CD8-positive, alpha-beta memory T cell (primary cell): ENCODE data around the gene ZNF320. TPM values are rescaled to one million over a fixed set of nuclear protein-coding genes. Genes with fewer than 3 reads are reported as not detected.
"Not testable (repeated sequence)": the region's sequence is repeated elsewhere in the genome, so short reads cannot be mapped to it uniquely, and the experiment has no call there.

Source experiments
- CTCF ChIA-PET: fragments of 350-600 bp; sonication (Branson Sonifier 250); formaldehyde crosslinking; loops from one replicate; lab custom pipeline; 2021; ENCODE audit warnings: antibody characterized with exemption; lab: Charles Lee
- POLR2A ChIA-PET: fragments of 350-600 bp; sonication (Branson Sonifier 250); formaldehyde crosslinking; loops from one replicate; lab custom pipeline; 2021; ENCODE audit warnings: antibody characterized with exemption; lab: Charles Lee
- DNase-seq, 5 donors: peaks; one replicate each; pipeline versions ENCODE4 v3.0.0 to v3.0.0-alpha.2; 2020 to 2022; ENCODE audit warnings: mixed read lengths in 1 of 5
- H3K27ac ChIP-seq: one replicate; pipeline ENCODE4 v1.7.0; 2013; ENCODE audit warnings: low read depth, mild to moderate bottlenecking, low read length, moderate library complexity
- H3K27me3 ChIP-seq: 2 replicates; pipeline ENCODE4 v1.7.0; 2013; ENCODE audit warnings: low read length, mild to moderate bottlenecking; ENCODE audit not compliant: insufficient read depth, poor library complexity, severe bottlenecking
- H3K36me3 ChIP-seq: 2 replicates; pipeline ENCODE4 v1.7.0; 2013; ENCODE audit warnings: mild to moderate bottlenecking, low read length, moderate library complexity; ENCODE audit not compliant: insufficient read depth
- H3K4me1 ChIP-seq: 2 replicates; pipeline ENCODE4 v1.7.0; 2013; ENCODE audit warnings: mild to moderate bottlenecking, low read length, moderate library complexity; ENCODE audit not compliant: insufficient read depth
- H3K4me3 ChIP-seq: 2 replicates; pipeline ENCODE4 v1.7.0; 2013; ENCODE audit warnings: mild to moderate bottlenecking, low read length
- H3K9me3 ChIP-seq: 2 replicates; pipeline ENCODE4 v1.7.0; 2013; ENCODE audit warnings: mild to moderate bottlenecking, low read length
- H3K27ac Mint-ChIP-seq, 8 donors: one replicate each; pipeline ENCODE4 v1.8.0; 2020 to 2021; ENCODE audit warnings: mixed read lengths in 8 of 8, mild to moderate bottlenecking in 6 of 8, inconsistent platforms in 3 of 8, moderate library complexity in 3 of 8
- H3K27me3 Mint-ChIP-seq, 2 donors: one replicate each; pipeline ENCODE4 v1.8.0; 2020 to 2021; ENCODE audit warnings: mixed read lengths in 2 of 2, mild to moderate bottlenecking in 1 of 2, moderate library complexity in 1 of 2
- H3K36me3 Mint-ChIP-seq, 3 donors: one replicate each; pipeline ENCODE4 v1.8.0; 2020 to 2021; ENCODE audit warnings: mixed read lengths in 3 of 3, inconsistent platforms in 1 of 3, mild to moderate bottlenecking in 1 of 3
- H3K4me1 Mint-ChIP-seq, 3 donors: one replicate each; pipeline ENCODE4 v1.8.0; 2020 to 2021; ENCODE audit warnings: mixed read lengths in 3 of 3, inconsistent platforms in 1 of 3, mild to moderate bottlenecking in 1 of 3
- H3K4me3 Mint-ChIP-seq, 7 donors: one replicate each; pipeline ENCODE4 v1.8.0; 2020 to 2021; ENCODE audit warnings: mixed read lengths in 7 of 7, mild to moderate bottlenecking in 6 of 7, moderate library complexity in 4 of 7, inconsistent platforms in 2 of 7
- H3K9me3 Mint-ChIP-seq, 5 donors: one replicate each; pipeline ENCODE4 v1.8.0; 2020 to 2022; ENCODE audit warnings: mixed read lengths in 5 of 5, mild to moderate bottlenecking in 3 of 5, moderate library complexity in 2 of 5, inconsistent platforms in 1 of 5
- polyA plus RNA-seq: library from polyadenylated mRNA; unstranded; fragments of 300-500 nt; fragmentation: Illumina TruSeq; gene quantifications from one replicate; pipeline ENCODE4 v1.2.3, GENCODE V29; 2021
- total RNA-seq, 2 experiments: library from RNA; stranded (reverse); gene quantifications; one replicate each; pipeline ENCODE4 v1.2.3, GENCODE V29; 2021

Gene ZNF320
- total and polyA plus RNA-seq, 3 experiments from 2014 or later, result 6.8 to 9.9 (median 7.8) TPM

- ChIA-PET CTCF (no interaction called here), POLR2A (no interaction called here)
- no peak for DNase-seq
- H3K27me3 Mint-ChIP-seq, result no peaks in the 10 kb centered on the region
- H3K9me3 ChIP-seq, result no peaks in the 10 kb centered on the region
- H3K27ac ChIP-seq, result peak overlapping the region; percentile 53
- H3K9me3 Mint-ChIP-seq, result peaks cover 0 to 47% (median 6%) of the 10 kb centered on the region in 5 donors
- H3K36me3 ChIP-seq, result no peaks in the 10 kb centered on the region
- H3K4me3 ChIP-seq, result no peak overlapping the region
- no peaks in the 10 kb centered on the region for H3K27me3 ChIP-seq
- peaks cover 17 to 37% (median 18%) of the 10 kb centered on the region in 3 donors for H3K4me1 Mint-ChIP-seq
- peak overlapping the region in 1 of 8 donors; percentile 49 for H3K27ac Mint-ChIP-seq
- no peaks in the 10 kb centered on the region for H3K4me1 ChIP-seq
- no peak overlapping the region for H3K4me3 Mint-ChIP-seq
- H3K36me3 Mint-ChIP-seq, result peaks cover 14 to 37% (median 35%) of the 10 kb centered on the region in 3 donors
These were observed 38.0 kb upstream of the ZNF320 start for GRCh38 chr19:52935434-52935833.

GRCh38 chr19:52924641-52925040, 27.2 kb upstream of the ZNF320 start:
- H3K27me3 ChIP-seq, POLR2A ChIA-PET, H3K9me3 ChIP-seq, H3K36me3 ChIP-seq, H3K9me3 Mint-ChIP-seq, H3K4me3 ChIP-seq, H3K27me3 Mint-ChIP-seq, H3K27ac ChIP-seq, CTCF ChIA-PET, DNase-seq: not testable (repeated sequence)
- peak overlapping the region in 2 of 8 donors; percentile 0 to 75 for H3K27ac Mint-ChIP-seq
- H3K4me1 ChIP-seq, result peaks cover 13% of the 10 kb centered on the region
- peak overlapping the region in 2 of 7 donors; percentile 2 to 24 for H3K4me3 Mint-ChIP-seq
- peaks cover 30 to 34% (median 32%) of the 10 kb centered on the region in 3 donors for H3K4me1 Mint-ChIP-seq
- H3K36me3 Mint-ChIP-seq, result peaks cover 17 to 31% (median 19%) of the 10 kb centered on the region in 3 donors

- no peak for DNase-seq
- peaks cover 12 to 26% (median 13%) of the 10 kb centered on the region in 3 donors for H3K36me3 Mint-ChIP-seq
- ChIA-PET CTCF (no interaction called here), POLR2A (no interaction called here)
- peaks cover 0 to 7% (median 0%) of the 10 kb centered on the region in 5 donors for H3K9me3 Mint-ChIP-seq
- peaks cover 0 to 2% of the 10 kb centered on the region in 2 donors for H3K27me3 Mint-ChIP-seq
- H3K27ac Mint-ChIP-seq, result peak overlapping the region in 5 of 8 donors; percentile 23 to 96 (median 93)
- no peaks in the 10 kb centered on the region for H3K27me3 ChIP-seq
- peaks cover 13% of the 10 kb centered on the region for H3K4me1 ChIP-seq
- H3K9me3 ChIP-seq, result no peaks in the 10 kb centered on the region
- H3K4me3 Mint-ChIP-seq, result peak overlapping the region; percentile 92 to 96 (median 94)
- H3K4me3 ChIP-seq, result peak overlapping the region; percentile 25
- peaks cover 30 to 34% (median 32%) of the 10 kb centered on the region in 3 donors for H3K4me1 Mint-ChIP-seq
- no peak overlapping the region for H3K27ac ChIP-seq
- no peaks in the 10 kb centered on the region for H3K36me3 ChIP-seq
These were observed 26.6 kb upstream of the ZNF320 start for GRCh38 chr19:52923778-52924593.

GRCh38 chr19:52922841-52923777, 25.7 kb upstream of the ZNF320 start, which contains the start of gene ZNF888:
ZNF888 (minus strand) TSS chr19:52923428; CDS start chr19:52917873, 5,555 bp downstream.
- H3K4me3 Mint-ChIP-seq, result peak within 1 kb of the TSS; percentile 92 to 96 (median 94)

GRCh38 chr19:52917531-52917930, 20.1 kb upstream of the ZNF320 start:
- peaks cover 4% of the 10 kb centered on the region for H3K4me1 ChIP-seq
- ChIA-PET POLR2A (no interaction called here), CTCF (no interaction called here)
- Mint-ChIP-seq H3K27me3 (no peaks in the 10 kb centered on the region), H3K27ac (peak overlapping the region in 1 of 8 donors; percentile 48), H3K4me1 (peaks cover 15 to 18% (median 16%) of the 10 kb centered on the region in 3 donors), H3K9me3 (peaks cover 0 to 8% (median 0%) of the 10 kb centered on the region in 5 donors), H3K4me3 (no peak overlapping the region), H3K36me3 (peaks cover 25 to 55% (median 38%) of the 10 kb centered on the region in 3 donors)
- no peaks in the 10 kb centered on the region for H3K36me3 ChIP-seq
- no peak overlapping the region for H3K27ac ChIP-seq
- no peaks in the 10 kb centered on the region for H3K9me3 ChIP-seq
- H3K27me3 ChIP-seq, result no peaks in the 10 kb centered on the region
- no peak overlapping the region for H3K4me3 ChIP-seq
- DNase-seq, result no peak

More at GRCh38 chr19:52922841-52923777, 25.7 kb upstream of the ZNF320 start, which contains the start of gene ZNF888:
- Mint-ChIP-seq H3K27me3 (peaks cover 0 to 2% of the 10 kb centered on the region in 2 donors), H3K4me1 (peaks cover 30 to 34% (median 32%) of the 10 kb centered on the region in 3 donors), H3K9me3 (peaks cover 0 to 7% (median 0%) of the 10 kb centered on the region in 5 donors), H3K36me3 (peaks cover 5 to 19% (median 6%) of the 10 kb centered on the region in 3 donors), H3K27ac (peak within 1 kb of the TSS; percentile 53 to 96 (median 92))
- Histone ChIP-seq H3K36me3 (no peaks in the 10 kb centered on the region), H3K27ac (peak within 1 kb of the TSS; percentile 89), H3K9me3 (no peaks in the 10 kb centered on the region), H3K27me3 (no peaks in the 10 kb centered on the region), H3K4me1 (peaks cover 13% of the 10 kb centered on the region), H3K4me3 (peak within 1 kb of the TSS; percentile 90)
- peak; percentile 77 to 92 (median 81) for DNase-seq
- ChIA-PET CTCF (no interaction called here), POLR2A (no interaction called here)

GRCh38 chr19:52910648-52911047, 13.2 kb upstream of the ZNF320 start:
- H3K36me3 Mint-ChIP-seq, result peaks cover 39 to 72% (median 65%) of the 10 kb centered on the region in 3 donors
- H3K36me3 ChIP-seq, result peaks cover 13% of the 10 kb centered on the region
- peaks cover 24 to 48% (median 36%) of the 10 kb centered on the region in 5 donors for H3K9me3 Mint-ChIP-seq
- no peak for DNase-seq
- H3K4me3 ChIP-seq, result no peak overlapping the region
- H3K27me3 Mint-ChIP-seq, result no peaks in the 10 kb centered on the region
- H3K27ac ChIP-seq, result no peak overlapping the region
- no peak overlapping the region for H3K4me3 Mint-ChIP-seq
- no peaks in the 10 kb centered on the region for H3K4me1 ChIP-seq
- POLR2A ChIA-PET, result no interaction called here
- H3K9me3 ChIP-seq, result peaks cover 21% of the 10 kb centered on the region
- CTCF ChIA-PET, result no interaction called here
- no peaks in the 10 kb centered on the region for H3K4me1 Mint-ChIP-seq
- H3K27ac Mint-ChIP-seq, result no peak overlapping the region
- H3K27me3 ChIP-seq, result no peaks in the 10 kb centered on the region

- POLR2A ChIA-PET, H3K4me3 Mint-ChIP-seq, H3K4me1 Mint-ChIP-seq, CTCF ChIA-PET, H3K27me3 Mint-ChIP-seq, H3K27ac Mint-ChIP-seq, DNase-seq, H3K4me1 ChIP-seq, H3K27ac ChIP-seq, H3K27me3 ChIP-seq, H3K4me3 ChIP-seq: not testable (repeated sequence)
- H3K36me3 ChIP-seq, result peaks cover 13% of the 10 kb centered on the region
- H3K9me3 ChIP-seq, result peaks cover 25% of the 10 kb centered on the region
- Mint-ChIP-seq H3K36me3 (peaks cover 21 to 35% (median 23%) of the 10 kb centered on the region in 3 donors), H3K9me3 (peaks cover 21 to 42% (median 27%) of the 10 kb centered on the region in 5 donors)
These were observed 6.8 kb upstream of the ZNF320 start for GRCh38 chr19:52904052-52904780.
